ENCODE measurements around the gene NOS3. TPM values are rescaled to one million over a fixed set of nuclear protein-coding genes. Genes with fewer than 3 reads are reported as not detected.

The NOS3 gene
- total and polyA plus RNA-seq, 2 donors (not counting 3 experiments of a cell fraction or from before 2014, with no cell fraction given) = 82.8 to 95.1 TPM

DNA sequence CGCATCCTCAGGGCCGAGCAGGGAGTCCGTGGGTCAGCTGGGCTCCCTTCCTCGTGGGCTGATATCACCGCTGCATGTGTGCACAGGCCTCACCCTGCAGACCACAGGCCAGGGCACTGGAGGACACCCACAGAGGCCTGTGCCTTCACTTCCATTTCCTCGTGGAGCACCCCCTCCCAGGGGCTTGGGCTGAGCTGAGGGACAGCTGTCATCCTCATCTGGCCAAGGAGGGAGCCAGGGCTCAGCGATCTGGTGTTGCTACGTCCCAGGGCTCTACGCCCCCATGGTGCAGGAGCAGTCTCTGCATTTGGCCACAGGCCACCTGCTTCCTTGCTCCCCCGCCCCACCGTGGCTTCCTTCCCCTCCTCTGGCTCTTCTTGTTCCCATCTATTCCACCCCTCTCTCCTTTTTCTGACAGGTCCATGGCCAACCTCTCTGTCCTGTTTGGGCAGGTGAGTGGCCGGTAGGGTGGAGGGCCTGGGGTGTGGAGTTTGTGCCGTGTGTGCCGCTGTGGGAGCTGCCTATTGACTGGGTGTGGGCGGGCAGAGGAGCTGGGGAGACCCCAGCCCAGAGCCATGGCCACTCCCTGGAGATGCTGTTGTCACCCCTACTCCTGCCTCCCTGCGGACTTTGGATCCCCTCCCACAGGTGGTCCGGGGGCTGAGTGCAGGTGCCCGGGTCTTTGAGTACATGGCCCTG is 49.2 kb downstream of the NOS3 start:
- Histone ChIP-seq H3K4me3 (replicated peaks in 1 of 3; ENCODE audit: insufficient read depth in 1 of 3, low read depth in 1 of 3, low read length in 3 of 3) (no peak overlapping the region), H3K27me3 (ENCODE audit: control insufficient read depth in 2 of 2, insufficient read depth in 2 of 2, low read length in 2 of 2) (no peaks in the 10 kb centered on the region), H3K4me2 (ENCODE audit: insufficient read depth, low read length) (no peak overlapping the region), H2AFZ (ENCODE audit: low read depth, low read length) (no peak overlapping the region), H3K79me2 (ENCODE audit: control insufficient read depth, insufficient read depth, low read length) (no peaks in the 10 kb centered on the region), H3K9me1 (replicated peaks; ENCODE audit: control insufficient read depth, extremely low read depth, insufficient read depth, low read length) (no peaks in the 10 kb centered on the region), H3K9me3 (replicated peaks; ENCODE audit: control insufficient read depth, insufficient read depth, low read length) (no peaks in the 10 kb centered on the region), H3K36me3 (ENCODE audit: control insufficient read depth in 2 of 2, extremely low read depth in 1 of 2, insufficient read depth in 2 of 2, low read length in 2 of 2) (peaks cover 0 to 8% of the 10 kb centered on the region in 2 experiments), H3K9ac (replicated peaks; ENCODE audit: extremely low read depth, insufficient read depth, low read length) (peak overlapping the region; percentile 52), H3K4me1 (ENCODE audit: control insufficient read depth, extremely low read depth, insufficient read depth, low read length) (peaks cover 20% of the 10 kb centered on the region), H3K27ac (ENCODE audit: insufficient read depth, low read depth, low read length) (peak overlapping the region; percentile 85), H4K20me1 (replicated peaks; ENCODE audit: control insufficient read depth, extremely low read depth, insufficient read depth, low read length) (no peaks in the 10 kb centered on the region)
- DNase-seq (ENCODE audit: low read depth, low spot score) = no peak
- ChIA-PET POLR2A (no interaction called here), CTCF (interaction anchor here (1.0 to 2.0 kb wide), 10 partner anchors 9 to 77 kb away, joined by 3 to 8 read pairs (median 5); partner anchors contain the start of gene ABCB8)
- dilution Hi-C loops (cut with MboI; ENCODE audit: extremely low pct_ligation_motif_present, low sequenced_read_pairs) = no loop called here
- TF ChIP-seq JUN (IDR thresholded peaks at IDR 0.05; ENCODE audit: borderline replicate concordance, insufficient read depth, insufficient read length, low read depth) = no peak
- FAIRE-seq = peak; percentile 4
- intact Hi-C loops (cut with micrococcal nuclease) = loop anchor here (1.0 to 2.0 kb wide), 4 partner anchors 11 to 49 kb away; partner anchors contain the start of gene ABCB8
- BruUV-seq (replicated peaks) = no TSS peak

DNA sequence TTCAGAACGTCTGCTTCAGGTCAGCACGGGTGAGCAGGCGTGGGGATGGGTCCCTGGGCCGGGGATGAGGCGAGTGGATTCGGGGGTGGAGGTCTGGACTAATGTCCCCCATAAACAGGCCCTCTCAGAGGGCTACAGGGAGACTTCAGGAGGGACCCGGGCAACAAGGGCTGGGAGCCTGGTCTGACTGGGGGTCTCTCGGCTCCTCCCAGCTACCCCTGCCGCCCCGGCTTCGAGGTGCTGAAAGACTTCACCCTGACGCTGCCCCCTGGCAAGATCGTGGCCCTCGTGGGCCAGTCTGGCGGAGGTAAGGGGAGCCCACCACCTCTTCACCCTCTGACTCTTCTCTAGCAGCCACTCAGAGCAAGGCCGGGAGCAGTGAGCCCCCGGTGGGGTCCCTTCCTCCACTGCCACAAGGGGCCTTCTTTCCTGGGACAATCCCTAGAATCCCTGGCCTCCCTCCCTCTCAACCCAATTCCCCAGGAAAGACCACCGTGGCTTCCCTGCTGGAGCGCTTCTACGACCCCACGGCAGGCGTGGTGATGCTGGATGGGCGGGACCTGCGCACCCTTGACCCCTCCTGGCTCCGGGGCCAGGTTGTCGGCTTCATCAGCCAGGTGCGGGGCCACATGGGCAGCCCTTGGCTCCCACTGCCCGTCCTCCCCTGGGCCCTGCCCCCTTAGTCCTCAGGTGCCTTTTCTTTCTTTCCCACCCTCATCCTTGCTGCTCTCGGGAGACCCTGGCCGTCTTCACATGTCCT is 50.0 kb downstream of the NOS3 start:
- Histone ChIP-seq H4K20me1 (replicated peaks; ENCODE audit: control insufficient read depth, extremely low read depth, insufficient read depth, low read length) (no peaks in the 10 kb centered on the region), H3K9me1 (replicated peaks; ENCODE audit: control insufficient read depth, extremely low read depth, insufficient read depth, low read length) (no peaks in the 10 kb centered on the region), H3K4me2 (ENCODE audit: insufficient read depth, low read length) (no peak overlapping the region), H3K27me3 (ENCODE audit: control insufficient read depth in 2 of 2, insufficient read depth in 2 of 2, low read length in 2 of 2) (no peaks in the 10 kb centered on the region), H3K9ac (replicated peaks; ENCODE audit: extremely low read depth, insufficient read depth, low read length) (no peak overlapping the region), H2AFZ (ENCODE audit: low read depth, low read length) (no peak overlapping the region), H3K9me3 (replicated peaks; ENCODE audit: control insufficient read depth, insufficient read depth, low read length) (no peaks in the 10 kb centered on the region), H3K79me2 (ENCODE audit: control insufficient read depth, insufficient read depth, low read length) (no peaks in the 10 kb centered on the region), H3K4me3 (replicated peaks in 1 of 3; ENCODE audit: insufficient read depth in 1 of 3, low read depth in 1 of 3, low read length in 3 of 3) (no peak overlapping the region), H3K27ac (ENCODE audit: insufficient read depth, low read depth, low read length) (no peak overlapping the region), H3K36me3 (ENCODE audit: control insufficient read depth in 2 of 2, extremely low read depth in 1 of 2, insufficient read depth in 2 of 2, low read length in 2 of 2) (peaks cover 0 to 6% of the 10 kb centered on the region in 2 experiments), H3K4me1 (ENCODE audit: control insufficient read depth, extremely low read depth, insufficient read depth, low read length) (peaks cover 20% of the 10 kb centered on the region)
- FAIRE-seq (no peak), DNase-seq (ENCODE audit: low read depth, low spot score) (no peak)
- dilution Hi-C loops (cut with MboI; ENCODE audit: extremely low pct_ligation_motif_present, low sequenced_read_pairs) (no loop called here), intact Hi-C loops (cut with micrococcal nuclease) (no loop called here)
- POLR2A ChIA-PET = interaction anchor here (1.1 kb wide), 1 partner anchor 10 kb away, joined by 3 read pairs; no protein-coding TSS in a partner anchor
- TF ChIP-seq GATA2 (IDR thresholded peaks at IDR 0.05; ENCODE audit: insufficient read depth, insufficient read length, low read depth, low read length) = no peak
- TF ChIP-seq JUN (IDR thresholded peaks at IDR 0.05; ENCODE audit: borderline replicate concordance, insufficient read depth, insufficient read length, low read depth) = no peak
- no peak for TF ChIP-seq POLR2AphosphoS5 (IDR thresholded peaks at IDR 0.05; ENCODE audit: insufficient read depth, low read depth, low read length)
- TF ChIP-seq, protein P1, sequence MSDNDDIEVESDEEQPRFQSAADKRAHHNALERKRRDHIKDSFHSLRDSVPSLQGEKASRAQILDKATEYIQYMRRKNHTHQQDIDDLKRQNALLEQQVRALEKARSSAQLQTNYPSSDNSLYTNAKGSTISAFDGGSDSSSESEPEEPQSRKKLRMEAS (IDR thresholded peaks at IDR 0.05; ENCODE audit: insufficient read depth, insufficient read length) = no peak
- TF ChIP-seq MYC (IDR thresholded peaks at IDR 0.05; ENCODE audit: low read depth, low read length) = no peak
- no peak for TF ChIP-seq EZH2 (IDR thresholded peaks at IDR 0.05; ENCODE audit: borderline replicate concordance, low read depth, low read length, severe bottlenecking)
- TF ChIP-seq POLR2A (IDR thresholded peaks at IDR 0.05; ENCODE audit: low read depth, low read length) = no peak
- no peak for TF ChIP-seq FOS (IDR thresholded peaks at IDR 0.05; ENCODE audit: borderline replicate concordance, insufficient read depth, low read length)
- TF ChIP-seq, protein P2, sequence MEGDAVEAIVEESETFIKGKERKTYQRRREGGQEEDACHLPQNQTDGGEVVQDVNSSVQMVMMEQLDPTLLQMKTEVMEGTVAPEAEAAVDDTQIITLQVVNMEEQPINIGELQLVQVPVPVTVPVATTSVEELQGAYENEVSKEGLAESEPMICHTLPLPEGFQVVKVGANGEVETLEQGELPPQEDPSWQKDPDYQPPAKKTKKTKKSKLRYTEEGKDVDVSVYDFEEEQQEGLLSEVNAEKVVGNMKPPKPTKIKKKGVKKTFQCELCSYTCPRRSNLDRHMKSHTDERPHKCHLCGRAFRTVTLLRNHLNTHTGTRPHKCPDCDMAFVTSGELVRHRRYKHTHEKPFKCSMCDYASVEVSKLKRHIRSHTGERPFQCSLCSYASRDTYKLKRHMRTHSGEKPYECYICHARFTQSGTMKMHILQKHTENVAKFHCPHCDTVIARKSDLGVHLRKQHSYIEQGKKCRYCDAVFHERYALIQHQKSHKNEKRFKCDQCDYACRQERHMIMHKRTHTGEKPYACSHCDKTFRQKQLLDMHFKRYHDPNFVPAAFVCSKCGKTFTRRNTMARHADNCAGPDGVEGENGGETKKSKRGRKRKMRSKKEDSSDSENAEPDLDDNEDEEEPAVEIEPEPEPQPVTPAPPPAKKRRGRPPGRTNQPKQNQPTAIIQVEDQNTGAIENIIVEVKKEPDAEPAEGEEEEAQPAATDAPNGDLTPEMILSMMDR (IDR thresholded peaks at IDR 0.05; ENCODE audit: extremely low read depth in 1 of 2, insufficient read depth in 1 of 2, low read depth in 1 of 2, low read length in 2 of 2) = no peak
- CTCF ChIA-PET = interaction anchor here (1.0 kb wide), 1 partner anchor 22 kb away, joined by 3 read pairs; no protein-coding TSS in a partner anchor
- BruUV-seq (replicated peaks) = no TSS peak
